ENCODE data around the gene CASS4. TPM values are rescaled to one million over a fixed set of nuclear protein-coding genes. Genes with fewer than 3 reads are reported as not detected.

CASS4 gene
- polyA plus RNA-seq, 1 donor from 2014 or later = 0.56 TPM

- Histone ChIP-seq H3K9ac (ENCODE audit: low read length) (no peak overlapping the region), H2AFZ (ENCODE audit: low read depth, low read length) (no peak overlapping the region), H3F3A (ENCODE audit: insufficient read depth, low read length, poor library complexity, severe bottlenecking) (no peaks in the 10 kb centered on the region), H3K4me2 (ENCODE audit: low read length) (no peak overlapping the region), H3K27me3 (ENCODE audit: insufficient read depth, low read depth, low read length) (no peaks in the 10 kb centered on the region), H3K9me3 (ENCODE audit: low read length) (no peaks in the 10 kb centered on the region), H4K20me1 (ENCODE audit: insufficient read depth) (no peaks in the 10 kb centered on the region), H3K9me2 (ENCODE audit: insufficient read depth, low read length) (no peaks in the 10 kb centered on the region), H3K36me3 (ENCODE audit: insufficient read depth, low read length) (no peaks in the 10 kb centered on the region), H3K79me2 (replicated peaks; ENCODE audit: insufficient read depth, low read length) (no peaks in the 10 kb centered on the region), H3K27ac (ENCODE audit: low read length) (no peak overlapping the region), H3K4me3 (ENCODE audit: low read length) (no peak overlapping the region)
- TF ChIP-seq POLR2AphosphoS5 (IDR thresholded peaks at IDR 0.05) = no peak
Observed at GRCh38 chr20:56440346-56441007, 28.4 kb downstream of the CASS4 start.

- TF ChIP-seq CTCF (IDR thresholded peaks at IDR 0.05; ENCODE audit: poor library complexity, severe bottlenecking) (no peak), POLR2AphosphoS5 (IDR thresholded peaks at IDR 0.05) (no peak), SMC3 (conservative IDR thresholded peaks at IDR 0.05; ENCODE audit: poor library complexity) (no peak), EP300 (conservative IDR thresholded peaks at IDR 0.05; ENCODE audit: poor library complexity, severe bottlenecking) (no peak), EZH2 (IDR thresholded peaks at IDR 0.05; ENCODE audit: borderline replicate concordance, insufficient read depth, low read length, poor library complexity, severe bottlenecking) (no peak), REST (IDR thresholded peaks at IDR 0.05; ENCODE audit: borderline replicate concordance) (no peak), TAF1 (IDR thresholded peaks at IDR 0.05; ENCODE audit: low read depth) (no peak), RAD21 (conservative IDR thresholded peaks at IDR 0.05) (no peak), MXI1 (conservative IDR thresholded peaks at IDR 0.05; ENCODE audit: poor library complexity, severe bottlenecking) (no peak)
- Histone ChIP-seq H4K20me1 (ENCODE audit: insufficient read depth) (no peaks in the 10 kb centered on the region), H3K9ac (ENCODE audit: low read length) (no peak overlapping the region), H3K36me3 (ENCODE audit: insufficient read depth, low read length) (no peaks in the 10 kb centered on the region), H3K9me3 (ENCODE audit: low read length) (no peaks in the 10 kb centered on the region), H2AFZ (ENCODE audit: low read depth, low read length) (no peak overlapping the region), H3K4me2 (ENCODE audit: low read length) (no peak overlapping the region), H3K27ac (ENCODE audit: low read length) (no peak overlapping the region), H3K27me3 (ENCODE audit: insufficient read depth, low read depth, low read length) (no peaks in the 10 kb centered on the region), H3K4me3 (ENCODE audit: low read length) (no peak overlapping the region), H3F3A (ENCODE audit: insufficient read depth, low read length, poor library complexity, severe bottlenecking) (no peaks in the 10 kb centered on the region), H3K79me2 (replicated peaks; ENCODE audit: insufficient read depth, low read length) (no peaks in the 10 kb centered on the region), H3K9me2 (ENCODE audit: insufficient read depth, low read length) (no peaks in the 10 kb centered on the region)
Observed at GRCh38 chr20:56442389-56443365, 30.6 kb downstream of the CASS4 start.

Data from neural cell (in vitro differentiated cells).